Fibroblast of pulmonary artery (primary cell): ENCODE data around the gene SLIT1.

Experiments
- DNase-seq: peaks from one replicate; pipeline ENCODE4 v3.0.0-alpha.2; 2010; ENCODE audit warnings: low read depth
- H3K4me3 ChIP-seq: replicated peaks from 2 replicates; pipeline ENCODE4 v1.5.1; 2011; ENCODE audit warnings: low read depth, mild to moderate bottlenecking, control low read depth, low read length, moderate library complexity
- CTCF ChIP-seq: IDR thresholded peaks from 2 replicates; pipeline ENCODE4 v1.5.1; 2011; ENCODE audit warnings: mild to moderate bottlenecking, control low read depth, low read length, inconsistent platforms; ENCODE audit errors: missing control alignments

The SLIT1 gene

GRCh38 chr10:97096261-97097083 lies 89.3 kb downstream of the SLIT1 start:
- no peak for DNase-seq
- no peak for TF ChIP-seq CTCF
- no peak overlapping the region for H3K4me3 ChIP-seq

GRCh38 chr10:97095701-97096260 lies 90.0 kb downstream of the SLIT1 start:
- no peak for DNase-seq
- TF ChIP-seq CTCF, result no peak
- H3K4me3 ChIP-seq, result no peak overlapping the region

- no peak overlapping the region for H3K4me3 ChIP-seq
- DNase-seq, result no peak
- TF ChIP-seq CTCF, result no peak
Observed at GRCh38 chr10:97090644-97091043, 95.1 kb downstream of the SLIT1 start.

- no peak for DNase-seq
- no peak for TF ChIP-seq CTCF
- H3K4me3 ChIP-seq, result no peak overlapping the region
Observed at GRCh38 chr10:97090035-97090434, 95.7 kb downstream of the SLIT1 start.

- no peak for DNase-seq
- TF ChIP-seq CTCF, result no peak
- H3K4me3 ChIP-seq, result no peak overlapping the region
Observed at GRCh38 chr10:97089209-97089870, 96.4 kb downstream of the SLIT1 start.

- no peak overlapping the region for H3K4me3 ChIP-seq
- TF ChIP-seq CTCF, result no peak
- no peak for DNase-seq
Observed at GRCh38 chr10:97087296-97087695, 98.5 kb downstream of the SLIT1 start.
